NCI-H1694 treated with DMSO at 0.1 percent for 48 hours (cell line): ENCODE measurements around the gene HSPB9.

Experiments
- DNase-seq: peaks from one replicate; lab custom pipeline; 2025; lab: John Stamatoyannopoulos, UW

HSPB9 gene, protein sequence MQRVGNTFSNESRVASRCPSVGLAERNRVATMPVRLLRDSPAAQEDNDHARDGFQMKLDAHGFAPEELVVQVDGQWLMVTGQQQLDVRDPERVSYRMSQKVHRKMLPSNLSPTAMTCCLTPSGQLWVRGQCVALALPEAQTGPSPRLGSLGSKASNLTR

DNA sequence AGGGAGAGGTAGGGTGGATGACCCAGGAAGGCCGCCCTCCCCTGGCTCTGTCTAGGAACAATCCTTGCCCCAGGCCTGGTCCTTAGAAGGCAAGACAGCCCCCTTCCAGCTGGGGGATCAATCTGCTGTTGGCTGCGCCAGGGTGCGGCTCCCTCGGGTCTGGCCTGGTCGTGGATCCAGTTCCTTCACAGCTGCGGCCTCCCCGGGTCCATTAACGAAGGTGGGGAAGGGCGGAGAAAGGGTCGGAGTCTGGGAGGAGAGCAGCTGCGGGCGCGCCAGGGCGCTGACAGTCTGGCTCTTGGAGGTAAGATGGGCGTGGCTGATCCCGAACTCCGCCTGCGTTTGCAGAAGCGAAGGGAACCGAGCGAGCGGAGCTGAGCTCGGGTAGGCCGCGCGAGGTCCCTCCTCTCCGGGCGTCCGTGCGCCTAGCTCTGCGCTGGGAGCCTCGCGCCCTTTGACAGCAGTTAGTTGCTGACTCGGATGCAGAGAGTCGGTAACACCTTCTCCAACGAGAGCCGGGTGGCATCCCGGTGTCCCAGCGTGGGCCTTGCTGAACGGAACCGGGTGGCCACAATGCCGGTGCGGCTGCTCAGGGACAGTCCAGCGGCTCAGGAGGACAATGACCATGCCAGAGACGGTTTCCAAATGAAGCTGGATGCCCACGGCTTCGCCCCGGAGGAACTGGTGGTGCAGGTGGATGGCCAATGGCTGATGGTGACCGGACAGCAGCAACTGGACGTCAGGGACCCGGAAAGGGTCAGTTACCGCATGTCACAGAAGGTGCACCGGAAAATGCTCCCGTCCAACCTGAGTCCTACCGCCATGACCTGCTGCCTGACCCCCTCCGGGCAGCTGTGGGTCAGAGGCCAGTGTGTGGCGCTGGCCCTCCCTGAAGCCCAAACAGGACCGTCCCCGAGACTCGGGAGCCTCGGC lies at the start of gene HSPB9:
Gene HSPB9 (plus strand): TSS at position 434 of the 933 bp plus-strand sequence. CDS start 47 bp downstream, at position 481.
- no peak for DNase-seq

DNA sequence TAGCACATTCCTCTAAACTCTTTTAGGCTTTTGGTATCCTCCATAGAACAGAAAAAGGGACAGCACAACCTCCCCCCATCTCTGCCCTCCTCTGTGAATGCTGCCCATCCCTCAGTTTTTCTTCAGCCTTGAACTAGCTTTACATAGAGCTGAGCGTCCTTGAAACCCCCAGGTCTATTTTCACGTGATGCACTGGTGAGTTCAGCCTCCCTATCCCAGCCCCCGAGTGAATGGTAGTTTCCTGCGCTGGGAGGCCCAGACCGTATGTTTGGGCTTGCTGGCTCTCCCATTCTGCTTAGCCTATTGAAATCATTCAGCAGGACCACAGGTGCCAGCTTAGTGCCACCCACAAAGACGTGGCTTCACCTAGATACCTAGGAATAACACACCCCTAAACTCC lies 46.8 kb upstream of the HSPB9 start:
- no peak for DNase-seq

DNA sequence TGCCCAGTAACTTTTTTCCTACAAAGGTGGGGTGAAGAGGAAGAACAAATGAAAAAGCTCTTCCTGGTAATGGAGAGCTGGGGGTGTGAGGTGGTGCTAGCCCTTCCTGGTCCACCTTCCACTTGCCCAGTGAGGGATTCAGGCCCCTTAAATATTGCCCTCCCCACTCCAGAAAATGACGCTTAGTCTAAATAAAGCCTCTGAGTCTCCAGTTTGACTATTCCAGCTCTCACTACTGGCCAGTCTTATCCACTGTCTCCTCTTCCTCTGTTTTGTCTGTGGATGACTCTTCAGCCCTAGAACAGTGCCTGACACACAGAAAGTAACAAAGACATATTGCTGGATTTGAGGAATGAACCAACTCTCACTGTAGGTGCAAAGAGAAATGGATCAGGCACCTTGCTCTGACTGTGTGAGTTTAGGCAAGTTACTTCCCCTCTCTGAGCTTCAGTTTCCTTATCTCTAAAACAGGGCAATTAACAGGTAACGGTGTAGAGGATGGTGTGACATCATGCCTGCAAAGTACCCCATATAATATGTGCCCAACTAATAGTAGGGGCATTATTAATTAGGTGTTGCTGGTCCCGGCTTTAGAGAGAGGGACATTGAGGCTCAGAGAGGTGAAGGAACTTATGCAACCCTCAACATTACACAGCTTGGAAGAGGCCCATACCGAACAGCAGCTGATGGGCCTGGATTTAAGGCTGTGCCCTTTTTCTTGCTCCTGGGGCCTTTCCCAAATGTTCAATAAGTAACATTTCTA lies 45.6 kb upstream of the HSPB9 start:
- DNase-seq: no peak

DNA sequence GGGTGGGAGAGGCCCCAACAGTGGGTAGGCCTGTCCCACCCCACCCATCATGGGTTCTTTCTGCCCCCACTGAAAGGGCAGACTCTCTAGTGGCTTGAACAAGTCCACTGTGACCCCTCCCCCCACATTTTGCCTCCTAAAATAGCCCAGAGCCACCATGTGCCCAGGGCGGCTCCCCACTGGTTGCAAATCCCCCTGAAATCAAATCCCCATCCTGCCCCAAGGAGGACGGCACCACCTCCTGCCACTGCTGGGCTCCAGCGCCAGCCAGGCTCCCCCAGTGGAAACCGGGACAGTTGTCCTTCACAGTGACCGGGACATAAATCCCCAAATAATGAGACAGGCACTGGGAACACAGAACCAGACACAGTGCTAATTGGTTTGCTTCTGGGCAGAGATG lies 44.8 kb upstream of the HSPB9 start:
- DNase-seq: no peak

DNA sequence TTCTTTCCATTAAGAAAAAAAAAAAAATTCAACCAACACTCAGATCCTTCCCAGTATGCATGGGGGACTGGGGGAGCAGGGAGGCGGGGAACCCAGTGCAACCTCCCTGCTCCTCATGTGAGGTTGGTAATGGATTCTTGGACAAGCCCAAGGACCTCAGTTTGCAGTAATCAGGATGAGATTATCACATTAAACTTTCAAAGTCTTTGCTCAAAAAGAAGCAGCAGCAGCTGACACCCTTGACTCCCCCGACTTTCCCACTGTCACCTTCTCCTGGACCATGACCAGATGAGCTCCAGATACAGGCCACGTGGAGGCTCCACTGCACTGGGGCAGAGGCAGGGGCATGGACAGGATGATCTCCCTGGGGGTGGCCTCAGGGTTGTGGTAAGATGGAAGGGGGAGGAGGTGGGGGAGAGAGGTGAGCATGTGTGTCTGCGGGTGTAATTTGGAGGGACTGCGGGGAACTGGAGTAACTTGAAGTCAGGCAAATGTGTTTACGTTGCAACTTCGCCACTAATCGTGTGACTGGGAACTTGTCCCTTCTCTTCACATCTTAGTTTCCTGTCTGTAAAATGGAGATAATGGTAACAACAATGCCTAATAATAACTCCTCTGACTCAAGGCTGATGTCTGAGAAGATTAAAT lies 44.1 kb upstream of the HSPB9 start:
- DNase-seq: no peak

DNA sequence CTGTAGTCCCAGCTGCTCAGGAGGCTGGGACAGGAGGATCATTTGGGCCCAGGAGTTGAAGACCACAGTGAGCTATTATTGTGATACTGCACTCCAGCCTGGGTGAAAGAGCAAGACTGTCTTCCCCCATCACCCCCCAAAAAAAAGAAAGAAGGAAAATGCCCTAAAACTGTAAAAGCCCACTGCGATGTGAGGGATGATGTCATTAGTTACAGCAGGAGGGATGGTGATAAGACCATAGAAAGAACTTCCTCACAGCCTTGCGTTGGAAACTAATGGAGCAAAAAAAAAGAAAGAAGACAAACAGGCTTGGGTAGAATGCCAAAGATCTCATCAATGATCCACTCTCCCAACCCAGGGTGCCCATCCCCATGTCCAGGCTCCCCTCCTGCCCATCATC lies 43.1 kb upstream of the HSPB9 start:
- DNase-seq: no peak

DNA sequence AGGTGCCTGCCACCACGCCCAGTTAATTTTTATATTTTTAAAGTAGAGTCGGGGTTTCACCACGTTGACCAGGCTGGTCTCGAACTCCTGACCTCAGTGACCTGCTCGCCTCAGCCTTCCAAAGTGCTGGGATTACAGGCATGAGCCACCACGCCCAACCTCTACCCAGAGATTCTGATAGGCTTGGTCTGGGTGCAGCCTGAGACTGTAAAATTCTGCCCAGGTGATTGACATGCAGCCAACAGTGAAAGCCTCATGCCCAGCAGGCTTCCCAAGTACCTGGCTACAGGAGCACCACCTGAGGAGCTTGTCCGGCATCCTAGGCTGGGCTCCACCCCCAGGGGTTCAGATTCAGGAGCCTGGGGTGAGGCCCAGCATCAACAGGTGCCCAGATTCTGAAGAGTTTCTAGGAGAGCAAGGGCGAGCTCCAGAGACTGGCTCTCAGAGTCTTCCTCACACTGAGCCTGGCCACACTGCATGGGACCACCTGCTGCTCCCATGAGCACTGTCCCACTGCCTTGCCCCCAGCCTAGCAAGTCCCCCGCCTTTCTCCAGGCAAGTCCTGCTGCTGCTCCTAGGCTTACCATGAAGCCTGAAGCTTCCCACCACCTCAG lies 41.0 kb upstream of the HSPB9 start:
- DNase-seq: no peak

DNA sequence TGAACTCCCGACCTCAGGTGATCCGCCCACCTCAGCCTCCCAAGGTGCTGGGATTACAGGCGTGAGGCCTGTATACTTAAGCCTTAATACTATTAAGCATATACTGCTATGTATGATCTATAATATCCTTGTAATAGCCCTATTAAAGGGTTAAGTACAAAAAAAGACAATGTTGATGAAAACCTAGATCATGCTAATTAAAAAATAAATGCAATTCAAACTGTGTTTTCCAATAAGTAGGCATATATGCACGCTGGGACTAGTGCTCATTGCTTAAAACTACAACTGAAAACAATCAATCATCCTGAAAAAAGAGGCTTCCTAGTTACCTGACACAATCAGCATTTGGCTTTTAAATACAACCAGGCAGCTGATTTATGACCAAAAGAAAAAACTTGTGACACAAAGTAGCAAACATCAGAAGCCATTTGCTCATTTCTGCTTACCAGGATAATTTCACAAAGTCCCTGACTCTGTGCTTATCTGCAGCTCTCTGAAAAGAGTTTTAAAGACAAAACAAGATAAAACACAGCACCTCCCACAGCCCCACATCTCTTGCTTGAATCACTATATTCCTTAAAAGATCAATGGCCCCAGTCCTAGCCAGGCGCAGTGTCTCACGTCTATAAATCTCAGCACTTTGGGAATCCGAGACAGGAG lies 35.4 kb upstream of the HSPB9 start:
- no peak for DNase-seq

DNA sequence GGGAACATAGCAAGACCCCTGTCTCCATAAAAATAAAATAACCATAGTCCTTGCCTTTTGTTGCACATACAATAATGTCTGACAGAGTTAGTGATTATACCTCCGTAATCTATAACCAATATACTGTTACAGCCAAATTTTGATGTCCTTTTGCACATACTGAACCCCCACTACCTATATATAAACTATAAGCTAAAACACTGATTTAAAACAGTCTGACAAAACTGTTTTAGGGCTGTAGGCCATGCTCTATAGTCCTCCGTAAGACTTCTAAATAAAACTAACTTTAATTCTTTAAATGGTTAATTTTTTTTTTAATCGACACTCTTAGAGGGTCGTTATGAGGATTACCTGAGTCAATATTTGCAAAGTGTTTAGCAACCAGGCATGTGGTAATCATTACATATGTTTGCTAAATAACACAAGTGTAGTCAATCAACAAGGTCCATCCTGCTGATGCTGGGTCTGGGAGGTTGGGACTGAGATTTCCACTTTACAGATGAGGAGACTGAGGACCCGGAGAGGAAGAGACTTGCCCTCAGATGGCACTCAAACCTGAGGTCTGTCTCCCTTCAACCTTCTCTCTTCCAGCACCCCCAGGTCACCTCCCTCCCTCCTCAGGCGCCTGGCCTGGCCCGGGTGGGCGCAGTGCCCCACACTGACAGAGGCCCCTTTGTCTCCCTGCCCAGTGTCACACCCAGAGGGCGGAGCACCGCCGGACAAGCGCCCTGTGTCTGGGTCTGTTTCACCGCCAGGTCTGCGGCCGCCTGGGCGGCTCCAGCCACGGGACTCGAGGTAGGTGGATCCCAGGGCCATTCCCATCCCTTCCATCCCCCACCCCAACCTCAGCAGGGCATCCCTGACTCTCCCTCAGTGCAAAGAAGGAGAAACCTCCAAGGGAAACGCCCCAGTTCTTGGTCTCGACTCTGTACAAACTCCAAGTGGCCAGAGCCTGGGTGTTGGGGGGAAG lies 34.6 kb upstream of the HSPB9 start:
- DNase-seq: no peak

DNA sequence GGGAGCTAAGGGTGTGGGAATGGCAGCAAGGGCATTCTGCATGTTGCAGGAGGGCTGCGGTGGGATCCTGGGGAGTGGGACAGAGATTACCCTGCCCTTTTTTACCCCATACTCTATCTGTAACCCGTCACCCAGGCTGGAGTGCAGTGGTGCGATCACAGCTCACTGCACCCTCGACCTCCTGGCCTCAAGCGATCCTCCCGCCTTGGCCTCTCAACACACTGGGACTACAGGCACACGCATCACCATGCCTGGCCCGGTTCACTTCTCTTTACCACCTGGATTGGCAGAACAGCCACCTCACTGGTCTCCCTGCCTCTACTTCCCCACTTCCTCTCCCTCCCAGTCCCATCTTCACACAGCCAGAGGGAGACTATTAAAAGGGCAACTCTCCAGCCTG lies 33.9 kb upstream of the HSPB9 start:
- no peak for DNase-seq

DNA sequence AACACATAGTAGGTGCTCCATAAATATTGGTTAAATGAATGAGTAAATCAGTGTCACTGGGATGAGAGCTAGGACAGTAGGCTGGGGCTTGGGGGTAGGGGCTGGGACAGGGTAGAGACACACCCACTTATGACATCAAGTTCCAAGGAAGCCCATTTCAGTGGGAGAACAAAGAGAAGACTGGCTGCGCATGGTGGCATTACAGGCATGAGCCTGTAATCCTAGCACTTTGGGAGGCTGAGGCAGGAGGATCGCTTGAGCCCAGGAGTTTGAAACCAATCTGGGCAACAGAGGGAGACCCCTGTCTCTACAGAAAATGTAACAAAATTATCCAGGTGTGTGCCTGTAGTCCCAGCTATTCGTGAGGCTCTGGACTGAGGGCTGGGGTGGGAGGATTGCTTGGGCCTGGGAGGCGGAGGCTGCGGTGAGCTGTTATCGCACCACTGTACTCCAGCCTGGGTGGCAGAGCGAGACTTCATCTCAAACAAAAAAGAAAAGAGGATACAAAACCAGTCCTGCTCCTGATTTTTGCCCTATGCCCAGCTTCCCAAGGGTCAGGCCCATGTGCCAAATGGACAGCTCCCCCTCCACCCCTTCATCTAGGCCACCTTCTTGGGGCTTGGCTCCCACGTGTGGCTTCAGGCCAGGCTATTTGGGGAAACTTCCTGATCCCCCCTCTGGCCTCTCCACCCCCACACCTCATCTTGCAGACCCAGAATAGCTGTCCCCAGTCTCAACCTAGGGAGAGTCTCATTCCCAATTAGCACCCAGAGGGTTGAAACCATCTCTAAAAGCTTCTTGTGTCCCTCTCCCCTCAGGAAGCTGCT lies 31.4 kb upstream of the HSPB9 start:
- DNase-seq: no peak

DNA sequence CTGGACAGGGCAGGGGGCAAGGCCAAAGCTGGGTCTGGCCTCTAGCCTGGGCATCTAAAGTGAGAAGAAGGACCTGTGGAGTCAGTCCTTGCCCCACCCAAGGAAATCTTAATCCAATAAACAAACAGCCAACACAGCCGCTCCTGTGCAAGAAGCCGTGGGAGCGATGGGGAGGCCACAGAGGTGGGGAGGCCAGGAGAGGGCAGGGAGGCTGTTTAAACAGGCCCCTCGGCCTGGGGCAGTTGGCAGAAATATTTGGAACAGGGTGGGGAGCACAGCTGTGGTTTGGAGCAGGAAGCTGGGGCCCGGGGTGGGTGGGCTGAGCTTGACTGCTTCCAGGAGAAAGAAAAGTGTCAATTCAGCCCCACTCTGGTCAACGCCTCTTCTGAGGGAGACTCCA lies 29.7 kb upstream of the HSPB9 start:
- no peak for DNase-seq

DNA sequence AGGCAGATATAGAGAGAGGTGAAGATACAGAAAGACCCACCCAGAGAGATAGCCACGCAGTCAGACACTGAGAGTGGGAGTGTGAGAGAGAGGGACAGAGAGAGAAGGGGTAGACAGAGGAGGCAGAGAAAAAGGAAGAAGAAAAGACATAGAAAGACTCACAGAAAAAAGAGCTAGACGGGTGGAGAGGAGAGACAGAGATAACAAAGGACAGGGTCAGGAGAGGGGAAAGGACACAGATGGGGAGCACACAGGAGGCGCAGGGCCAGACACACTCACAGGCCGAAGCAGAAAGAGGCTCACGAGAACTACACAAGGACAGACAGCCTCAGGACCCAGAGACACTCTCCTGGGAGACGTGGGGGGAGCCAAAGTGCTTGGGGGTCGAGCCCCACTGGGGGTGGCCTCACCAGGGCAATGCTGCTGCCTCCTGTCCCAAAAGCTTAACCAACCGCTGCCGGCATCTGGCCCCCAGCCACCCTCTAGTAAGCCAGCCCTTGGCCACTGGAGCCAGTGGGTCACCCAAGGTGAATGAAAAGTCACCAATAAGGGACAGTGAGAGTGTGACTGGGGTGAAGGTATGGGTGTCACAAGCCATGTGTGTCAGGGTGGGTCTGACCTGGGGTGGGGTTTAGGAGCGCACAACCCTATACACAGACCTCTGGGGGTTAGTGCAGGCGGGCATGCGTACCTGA lies 28.1 kb upstream of the HSPB9 start:
- DNase-seq: no peak

DNA sequence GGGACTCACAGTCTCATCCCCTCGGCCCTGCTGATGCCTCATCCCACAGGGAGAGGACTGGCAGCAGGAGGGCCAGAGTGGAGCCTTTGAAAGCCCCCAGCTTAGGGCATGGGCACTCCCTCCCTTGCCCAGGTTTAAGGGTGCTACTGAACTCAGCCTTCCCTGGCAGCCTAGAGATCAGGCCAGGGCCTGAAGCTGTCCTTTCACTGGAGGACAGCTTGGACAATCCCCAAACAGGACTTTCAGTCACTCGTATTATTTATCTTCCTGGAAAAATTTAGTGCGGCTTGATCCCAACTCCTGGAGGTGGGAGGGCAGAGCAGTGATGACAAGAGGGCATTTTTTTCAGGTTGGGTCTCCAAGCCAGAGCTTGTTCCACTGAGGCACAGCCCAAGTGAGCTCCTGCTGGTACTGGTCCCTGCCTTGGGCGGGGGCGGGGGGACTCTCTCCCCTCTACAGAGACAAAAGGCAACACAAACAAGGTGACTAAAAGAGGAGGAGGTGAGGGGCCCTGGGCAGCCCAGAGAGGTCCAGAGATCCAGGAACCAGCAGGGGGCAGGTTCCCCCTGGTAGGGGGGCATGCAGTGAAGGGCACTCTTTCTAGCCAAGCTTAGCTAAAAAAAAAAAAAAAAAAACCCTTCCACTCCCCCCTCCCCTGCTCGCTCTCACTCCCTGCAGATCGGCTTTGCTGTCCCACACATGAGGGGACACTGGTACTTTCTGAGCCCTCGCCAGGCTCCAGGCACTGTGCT lies 26.1 kb upstream of the HSPB9 start:
- no peak for DNase-seq

DNA sequence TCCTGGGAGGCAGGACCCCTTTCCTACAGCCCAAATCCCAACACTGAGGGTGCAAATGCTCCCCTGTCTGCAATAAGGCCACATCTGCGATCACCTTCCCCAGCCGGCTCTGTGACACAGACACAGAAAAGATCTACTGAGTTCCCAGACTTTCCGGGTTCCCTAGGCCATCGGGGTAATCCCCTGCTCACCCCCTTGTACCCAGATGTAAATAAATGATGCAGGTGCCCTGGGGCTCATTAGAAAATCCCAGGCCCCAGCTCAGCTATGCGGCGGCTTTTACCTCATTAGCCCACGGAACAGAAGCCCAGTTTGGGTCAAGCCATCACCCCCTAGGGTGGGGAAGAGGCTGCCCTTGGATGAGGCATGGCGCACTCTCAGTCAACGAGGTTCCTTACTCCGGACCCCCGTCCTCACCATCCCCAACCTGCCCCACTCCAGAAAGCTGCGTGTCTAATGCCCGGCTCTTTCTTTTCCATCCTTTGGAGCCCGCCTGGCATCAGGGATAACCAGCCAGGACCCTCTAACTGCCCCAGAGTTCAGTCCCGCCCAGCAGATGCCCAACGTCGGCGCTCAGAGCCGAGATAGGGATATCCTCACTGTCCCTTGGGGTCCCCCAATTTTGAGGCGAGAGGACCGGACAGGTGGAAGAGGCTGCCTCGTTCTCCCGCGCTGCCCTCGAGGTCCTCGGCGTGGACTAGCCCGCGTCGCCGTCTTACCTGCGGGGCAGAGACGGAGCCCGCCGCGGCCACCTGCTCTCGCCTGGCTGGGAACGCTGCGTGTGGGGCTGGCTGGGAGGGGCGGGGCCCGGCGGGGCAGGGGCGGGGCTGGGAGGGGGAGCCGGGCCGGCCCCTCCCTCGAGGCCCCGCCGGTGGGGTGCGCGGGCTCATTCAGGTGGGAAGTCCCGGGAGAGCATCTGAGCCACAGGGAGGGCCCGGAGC lies 24.6 kb upstream of the HSPB9 start, which contains the start of gene ZNF385C:
Gene ZNF385C (minus strand): TSS at position 783 of the 941 bp plus-strand sequence. CDS start 35,417 bp downstream, outside the sequence.
- DNase-seq: no peak

DNA sequence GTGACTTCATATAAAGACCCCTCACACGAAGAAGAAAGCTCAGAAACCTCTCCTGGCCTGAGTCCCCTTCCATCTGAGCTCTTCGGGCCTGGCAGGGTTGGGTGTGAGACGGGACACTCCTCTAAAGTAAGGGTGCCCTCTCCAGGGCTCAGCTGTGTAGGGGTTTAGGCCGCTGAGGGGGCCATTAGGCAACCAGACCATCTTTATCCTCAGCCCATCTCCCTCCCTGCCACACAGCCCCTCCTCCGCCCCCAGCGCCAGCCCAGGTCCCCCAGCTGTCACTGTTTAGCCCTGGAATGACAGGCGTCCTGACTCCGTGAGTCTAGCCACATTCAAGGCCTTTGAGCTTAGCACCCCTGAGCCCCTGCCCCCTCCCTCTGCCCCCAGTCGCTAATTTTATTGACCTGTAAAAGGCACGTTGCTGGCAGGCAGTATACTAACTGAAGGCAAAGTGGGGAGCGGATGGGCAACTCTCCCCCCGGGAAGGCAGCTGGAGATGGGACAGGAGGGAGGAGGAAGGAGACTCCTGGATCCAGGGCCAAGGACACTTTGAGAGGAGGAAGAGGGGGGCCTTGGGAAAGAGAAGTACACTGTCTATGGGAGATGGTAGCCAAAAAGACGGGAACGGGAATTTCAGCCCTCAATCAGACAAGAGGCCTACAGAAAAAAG lies 23.7 kb upstream of the HSPB9 start:
- DNase-seq: peak; percentile 49
